Measurements from ENCODE around the gene SDK1.

The SDK1 gene

DNA sequence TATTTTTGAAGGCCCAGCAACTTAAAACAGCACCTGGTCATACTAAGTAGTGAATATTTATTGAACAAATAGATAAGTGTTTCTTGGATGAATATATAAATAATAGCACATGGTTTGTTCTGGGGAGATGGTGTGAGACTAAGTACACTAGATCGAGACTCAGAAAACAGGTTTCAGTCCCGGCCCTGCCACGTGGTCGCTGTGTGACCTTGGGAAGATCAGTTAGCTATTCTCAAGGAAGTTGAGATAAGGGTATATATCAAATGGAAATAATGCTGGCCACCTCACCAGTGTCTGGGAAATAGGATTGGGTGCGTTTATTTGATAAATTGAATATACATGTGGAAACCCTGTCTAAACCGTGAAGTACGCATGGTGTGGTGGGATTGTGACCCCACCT is 354.6 kb downstream of the SDK1 start:
- no peak overlapping the region for H3K27ac ChIP-seq (ENCODE audit: low read depth, low read length)
- H3K4me1 ChIP-seq (ENCODE audit: control insufficient read depth, low read length) = no peaks in the 10 kb centered on the region
- H3K36me3 ChIP-seq (ENCODE audit: control insufficient read depth, low read length) = no peaks in the 10 kb centered on the region
- no peaks in the 10 kb centered on the region for H3K79me2 ChIP-seq (ENCODE audit: control insufficient read depth, low read length)
- H3K27me3 ChIP-seq (ENCODE audit: control insufficient read depth, low read length) = no peaks in the 10 kb centered on the region
- H3K4me2 ChIP-seq (ENCODE audit: low read length) = no peak overlapping the region
- TF ChIP-seq, protein P1, sequence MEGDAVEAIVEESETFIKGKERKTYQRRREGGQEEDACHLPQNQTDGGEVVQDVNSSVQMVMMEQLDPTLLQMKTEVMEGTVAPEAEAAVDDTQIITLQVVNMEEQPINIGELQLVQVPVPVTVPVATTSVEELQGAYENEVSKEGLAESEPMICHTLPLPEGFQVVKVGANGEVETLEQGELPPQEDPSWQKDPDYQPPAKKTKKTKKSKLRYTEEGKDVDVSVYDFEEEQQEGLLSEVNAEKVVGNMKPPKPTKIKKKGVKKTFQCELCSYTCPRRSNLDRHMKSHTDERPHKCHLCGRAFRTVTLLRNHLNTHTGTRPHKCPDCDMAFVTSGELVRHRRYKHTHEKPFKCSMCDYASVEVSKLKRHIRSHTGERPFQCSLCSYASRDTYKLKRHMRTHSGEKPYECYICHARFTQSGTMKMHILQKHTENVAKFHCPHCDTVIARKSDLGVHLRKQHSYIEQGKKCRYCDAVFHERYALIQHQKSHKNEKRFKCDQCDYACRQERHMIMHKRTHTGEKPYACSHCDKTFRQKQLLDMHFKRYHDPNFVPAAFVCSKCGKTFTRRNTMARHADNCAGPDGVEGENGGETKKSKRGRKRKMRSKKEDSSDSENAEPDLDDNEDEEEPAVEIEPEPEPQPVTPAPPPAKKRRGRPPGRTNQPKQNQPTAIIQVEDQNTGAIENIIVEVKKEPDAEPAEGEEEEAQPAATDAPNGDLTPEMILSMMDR (IDR thresholded peaks at IDR 0.05; ENCODE audit: low read depth, low read length, poor library complexity, severe bottlenecking) = no peak
- TF ChIP-seq EZH2phosphoT487 (IDR thresholded peaks at IDR 0.05; ENCODE audit: borderline replicate concordance, low read length) = no peak
- H3F3A ChIP-seq (ENCODE audit: control insufficient read depth, insufficient read depth) = no peaks in the 10 kb centered on the region
- H3K9me2 ChIP-seq (replicated peaks; ENCODE audit: control insufficient read depth, low read length) = no peaks in the 10 kb centered on the region
- H3K4me3 ChIP-seq (ENCODE audit: low read length) = no peak overlapping the region
- H4K20me1 ChIP-seq (ENCODE audit: control insufficient read depth, insufficient read depth, low read depth, low read length) = no peaks in the 10 kb centered on the region
- no peaks in the 10 kb centered on the region for H3K9me3 ChIP-seq (ENCODE audit: control insufficient read depth, insufficient read depth, low read length)

DNA sequence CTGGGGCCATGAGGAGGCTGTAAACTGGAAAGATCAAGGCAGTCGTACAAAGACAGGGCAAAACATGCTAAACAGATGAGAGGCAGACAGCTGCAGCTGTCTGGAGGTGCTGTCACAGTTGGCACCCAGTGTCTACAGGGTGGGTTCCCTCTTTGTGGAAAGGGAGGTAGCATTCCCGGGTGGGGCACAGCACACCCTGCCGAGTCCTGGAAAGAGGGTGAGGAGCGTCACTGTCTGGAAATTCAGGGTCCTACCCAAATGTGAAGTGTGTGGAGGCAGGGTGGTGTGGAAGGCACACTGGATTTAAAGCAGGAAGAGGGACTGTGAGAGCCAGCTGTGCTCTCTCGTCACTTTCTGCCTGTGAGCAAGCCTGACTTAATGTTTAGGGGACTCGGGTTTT is 356.2 kb downstream of the SDK1 start:
- Histone ChIP-seq H3K79me2 (ENCODE audit: control insufficient read depth, low read length) (no peaks in the 10 kb centered on the region), H3K36me3 (ENCODE audit: control insufficient read depth, low read length) (no peaks in the 10 kb centered on the region), H3K4me3 (ENCODE audit: low read length) (no peak overlapping the region), H3K27me3 (ENCODE audit: control insufficient read depth, low read length) (0 out of 2 replicates have a peak, but pooled peaks cover under 1% of the 10 kb centered on the region), H3K9me3 (ENCODE audit: control insufficient read depth, insufficient read depth, low read length) (no peaks in the 10 kb centered on the region), H3K9me2 (replicated peaks; ENCODE audit: control insufficient read depth, low read length) (no peaks in the 10 kb centered on the region), H4K20me1 (ENCODE audit: control insufficient read depth, insufficient read depth, low read depth, low read length) (no peaks in the 10 kb centered on the region), H3F3A (ENCODE audit: control insufficient read depth, insufficient read depth) (no peaks in the 10 kb centered on the region), H3K27ac (ENCODE audit: low read depth, low read length) (no peak overlapping the region), H3K4me2 (ENCODE audit: low read length) (no peak overlapping the region), H3K4me1 (ENCODE audit: control insufficient read depth, low read length) (no peaks in the 10 kb centered on the region)
- TF ChIP-seq, protein P1 (IDR thresholded peaks at IDR 0.05; ENCODE audit: low read depth, low read length, poor library complexity, severe bottlenecking) = no peak
- TF ChIP-seq EZH2phosphoT487 (IDR thresholded peaks at IDR 0.05; ENCODE audit: borderline replicate concordance, low read length) = no peak

DNA sequence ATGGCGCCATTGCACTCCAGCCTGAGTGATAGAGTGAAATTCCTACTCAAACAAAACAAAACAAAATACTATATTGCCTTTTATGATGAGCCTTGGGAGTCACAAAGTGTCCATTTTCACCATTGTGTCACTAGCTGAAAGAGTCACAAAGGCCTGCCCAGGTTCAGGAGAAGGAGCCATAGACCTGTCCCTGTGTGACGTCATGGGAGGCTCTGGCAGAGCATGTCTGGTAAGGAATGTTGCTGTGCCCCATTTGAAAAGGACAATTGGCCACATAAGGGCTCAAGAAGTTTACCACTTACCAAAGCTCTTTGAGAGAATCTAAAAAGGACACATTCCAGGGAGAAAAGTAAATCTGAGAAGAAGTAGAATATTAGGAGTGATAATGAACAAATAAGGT is 367.7 kb downstream of the SDK1 start:
- Histone ChIP-seq H3K4me1 (ENCODE audit: control insufficient read depth, low read length) (no peaks in the 10 kb centered on the region; the same call in 1 of the 2 replicates), H3K27ac (ENCODE audit: low read depth, low read length) (no peak overlapping the region), H3K79me2 (ENCODE audit: control insufficient read depth, low read length) (no peaks in the 10 kb centered on the region), H3K27me3 (ENCODE audit: control insufficient read depth, low read length) (no peaks in the 10 kb centered on the region), H3K9me3 (ENCODE audit: control insufficient read depth, insufficient read depth, low read length) (no peaks in the 10 kb centered on the region), H3F3A (ENCODE audit: control insufficient read depth, insufficient read depth) (no peaks in the 10 kb centered on the region), H3K36me3 (ENCODE audit: control insufficient read depth, low read length) (no peaks in the 10 kb centered on the region), H3K4me2 (ENCODE audit: low read length) (no peak overlapping the region), H3K4me3 (ENCODE audit: low read length) (no peak overlapping the region), H4K20me1 (ENCODE audit: control insufficient read depth, insufficient read depth, low read depth, low read length) (no peaks in the 10 kb centered on the region), H3K9me2 (replicated peaks; ENCODE audit: control insufficient read depth, low read length) (no peaks in the 10 kb centered on the region)
- TF ChIP-seq, protein P1 (IDR thresholded peaks at IDR 0.05; ENCODE audit: low read depth, low read length, poor library complexity, severe bottlenecking) = no peak

DNA sequence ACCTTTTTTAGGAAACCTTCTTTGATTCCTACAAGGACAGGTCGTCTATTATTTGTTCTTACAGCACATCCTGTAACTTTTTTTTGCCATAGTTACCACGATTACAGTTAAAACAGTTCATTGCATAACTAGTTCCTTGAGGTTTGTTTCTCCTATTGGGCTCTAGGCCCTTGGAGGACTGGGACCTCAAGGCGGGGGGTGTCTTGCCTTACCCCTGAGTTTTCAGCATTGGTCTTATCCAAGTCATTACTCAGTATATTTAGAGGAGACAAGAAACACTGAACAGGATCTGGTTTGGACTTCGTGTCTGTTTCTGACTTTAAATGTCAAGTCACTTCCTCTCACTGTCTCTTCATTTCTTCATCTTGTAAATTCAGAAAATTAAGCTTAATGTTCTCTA is 369.8 kb downstream of the SDK1 start:
- Histone ChIP-seq H3K79me2 (ENCODE audit: control insufficient read depth, low read length) (no peaks in the 10 kb centered on the region), H3K27me3 (ENCODE audit: control insufficient read depth, low read length) (no peaks in the 10 kb centered on the region), H3F3A (ENCODE audit: control insufficient read depth, insufficient read depth) (no peaks in the 10 kb centered on the region), H3K4me3 (ENCODE audit: low read length) (no peak overlapping the region), H3K27ac (ENCODE audit: low read depth, low read length) (no peak overlapping the region), H3K9me2 (replicated peaks; ENCODE audit: control insufficient read depth, low read length) (no peaks in the 10 kb centered on the region), H3K9me3 (ENCODE audit: control insufficient read depth, insufficient read depth, low read length) (no peaks in the 10 kb centered on the region), H4K20me1 (ENCODE audit: control insufficient read depth, insufficient read depth, low read depth, low read length) (no peaks in the 10 kb centered on the region), H3K4me2 (ENCODE audit: low read length) (no peak overlapping the region), H3K36me3 (ENCODE audit: control insufficient read depth, low read length) (no peaks in the 10 kb centered on the region), H3K4me1 (ENCODE audit: control insufficient read depth, low read length) (no peaks in the 10 kb centered on the region; the same call in 1 of the 2 replicates)
- TF ChIP-seq EZH2phosphoT487 (IDR thresholded peaks at IDR 0.05; ENCODE audit: borderline replicate concordance, low read length) = no peak
- TF ChIP-seq, protein P1 (IDR thresholded peaks at IDR 0.05; ENCODE audit: low read depth, low read length, poor library complexity, severe bottlenecking) = no peak

Measured in DOHH2 (cell line).